ENCODE results near the gene RPS6KA2. TPM values are rescaled to one million over a fixed set of nuclear protein-coding genes. Genes with fewer than 3 reads are reported as not detected.
"Not testable (repeated sequence)": the region's sequence is repeated elsewhere in the genome, so short reads cannot be mapped to it uniquely, and the experiment has no call there.

RPS6KA2 gene
- total and polyA plus RNA-seq, 2 experiments from 2014 or later: 45.1 to 49.0 TPM

- Histone ChIP-seq H3K27me3 (replicated peaks; ENCODE audit: insufficient read depth) (no peaks in the 10 kb centered on the region), H3K9me3 (ENCODE audit: low read depth) (no peaks in the 10 kb centered on the region), H3K9ac (peak overlapping the region; percentile 60), H3F3A (ENCODE audit: insufficient read depth) (peaks cover 9% of the 10 kb centered on the region), H4K20me1 (ENCODE audit: insufficient read depth) (no peaks in the 10 kb centered on the region), H3K27ac (peak overlapping the region; percentile 71), H3K9me2 (ENCODE audit: insufficient read depth) (no peaks in the 10 kb centered on the region), H3K79me2 (ENCODE audit: insufficient read depth) (peaks cover 75% of the 10 kb centered on the region), H2AFZ (no peak overlapping the region), H3K4me3 (no peak overlapping the region), H3K4me2 (ENCODE audit: unreplicated experiment) (peak overlapping the region; percentile 45), H3K36me3 (ENCODE audit: low read depth) (no peaks in the 10 kb centered on the region), H3K4me1 (ENCODE audit: insufficient read depth) (peaks cover 22% of the 10 kb centered on the region)
- in situ Hi-C loops (cut with MboI): no loop called here
- DNase-seq: peak; percentile 41
- TF ChIP-seq EZH2phosphoT487 (IDR thresholded peaks at IDR 0.05; ENCODE audit: insufficient read depth, low read depth): 0 out of 2 replicates have a peak, but pooled peaks have one; percentile 78
- TF ChIP-seq EZH2 (IDR thresholded peaks at IDR 0.05; ENCODE audit: insufficient read depth, poor library complexity, severe bottlenecking): no peak
- WGBS, 2 experiments (ENCODE audit: low coverage in 1 of 2, low lambda C conversion rate in 2 of 2, missing lambda C conversion rate in 2 of 2): 68 to 70% methylated on average over 3 of the region's 3 CpGs
Measured at GRCh38 chr6:166584155-166584554, 42.9 kb downstream of the RPS6KA2 start.

- Histone ChIP-seq H4K20me1 (ENCODE audit: insufficient read depth) (no peaks in the 10 kb centered on the region), H3K27ac (no peak overlapping the region), H3F3A (ENCODE audit: insufficient read depth) (peaks cover 9% of the 10 kb centered on the region), H2AFZ (no peak overlapping the region), H3K36me3 (ENCODE audit: low read depth) (no peaks in the 10 kb centered on the region), H3K79me2 (ENCODE audit: insufficient read depth) (peaks cover 70% of the 10 kb centered on the region), H3K4me1 (ENCODE audit: insufficient read depth) (peaks cover 15% of the 10 kb centered on the region), H3K4me3 (no peak overlapping the region), H3K9me2 (ENCODE audit: insufficient read depth) (no peaks in the 10 kb centered on the region), H3K27me3 (replicated peaks; ENCODE audit: insufficient read depth) (no peaks in the 10 kb centered on the region), H3K4me2 (ENCODE audit: unreplicated experiment) (no peak overlapping the region), H3K9me3 (ENCODE audit: low read depth) (no peaks in the 10 kb centered on the region), H3K9ac (no peak overlapping the region)
- WGBS, 2 experiments (ENCODE audit: low coverage in 1 of 2, low lambda C conversion rate in 2 of 2, missing lambda C conversion rate in 2 of 2): 92 to 93% methylated on average over 15 of the region's 15 CpGs
- in situ Hi-C loops (cut with MboI): no loop called here
- DNase-seq: no peak
- TF ChIP-seq EZH2phosphoT487 (IDR thresholded peaks at IDR 0.05; ENCODE audit: insufficient read depth, low read depth) (no peak), EZH2 (IDR thresholded peaks at IDR 0.05; ENCODE audit: insufficient read depth, poor library complexity, severe bottlenecking) (no peak)
Measured at GRCh38 chr6:166583230-166583965, 43.7 kb downstream of the RPS6KA2 start.

- Histone ChIP-seq H3K79me2 (ENCODE audit: insufficient read depth) (peaks cover 60% of the 10 kb centered on the region), H3K4me1 (ENCODE audit: insufficient read depth) (peaks cover 15% of the 10 kb centered on the region), H3K36me3 (ENCODE audit: low read depth) (no peaks in the 10 kb centered on the region), H3K27me3 (replicated peaks; ENCODE audit: insufficient read depth) (no peaks in the 10 kb centered on the region), H3K4me3 (no peak overlapping the region), H3K4me2 (ENCODE audit: unreplicated experiment) (no peak overlapping the region), H2AFZ (no peak overlapping the region), H3K9me2 (ENCODE audit: insufficient read depth) (no peaks in the 10 kb centered on the region), H3K9ac (no peak overlapping the region), H3F3A (ENCODE audit: insufficient read depth) (peaks cover 9% of the 10 kb centered on the region), H4K20me1 (ENCODE audit: insufficient read depth) (no peaks in the 10 kb centered on the region), H3K9me3 (ENCODE audit: low read depth) (no peaks in the 10 kb centered on the region), H3K27ac (no peak overlapping the region)
- in situ Hi-C loops (cut with MboI): no loop called here
- TF ChIP-seq EZH2 (IDR thresholded peaks at IDR 0.05; ENCODE audit: insufficient read depth, poor library complexity, severe bottlenecking): no peak
- TF ChIP-seq EZH2phosphoT487 (IDR thresholded peaks at IDR 0.05; ENCODE audit: insufficient read depth, low read depth): no peak
- 70 to 76% methylated on average over 6 of the region's 6 CpGs for WGBS, 2 experiments (ENCODE audit: low coverage in 1 of 2, low lambda C conversion rate in 2 of 2, missing lambda C conversion rate in 2 of 2)
- DNase-seq: peak; percentile 43
Measured at GRCh38 chr6:166582258-166582657, 44.8 kb downstream of the RPS6KA2 start.

- H3K4me2 ChIP-seq (ENCODE audit: unreplicated experiment); H3K9me3 ChIP-seq (ENCODE audit: low read depth); H3K4me3 ChIP-seq; H4K20me1 ChIP-seq (ENCODE audit: insufficient read depth); H2AFZ ChIP-seq; H3K9ac ChIP-seq; H3K9me2 ChIP-seq (ENCODE audit: insufficient read depth); H3K27me3 ChIP-seq (replicated peaks; ENCODE audit: insufficient read depth); H3K36me3 ChIP-seq (ENCODE audit: low read depth); H3F3A ChIP-seq (ENCODE audit: insufficient read depth); H3K27ac ChIP-seq; DNase-seq; in situ Hi-C loops (cut with MboI): not testable (repeated sequence)
- WGBS, 2 experiments (ENCODE audit: low coverage in 1 of 2, low lambda C conversion rate in 2 of 2, missing lambda C conversion rate in 2 of 2): 92% methylated on average over 8 of the region's 8 CpGs; no CpG with 5 or more reads in 1 of the 2 experiments
- H3K4me1 ChIP-seq (ENCODE audit: insufficient read depth): peaks cover 15% of the 10 kb centered on the region
- peaks cover 57% of the 10 kb centered on the region for H3K79me2 ChIP-seq (ENCODE audit: insufficient read depth)
Measured at GRCh38 chr6:166581801-166582200, 45.2 kb downstream of the RPS6KA2 start.

Measured in GM23248 (cell line).